GM23338 (cell line): ENCODE data around the gene PROZ. TPM values are rescaled to one million over a fixed set of nuclear protein-coding genes. Genes with fewer than 3 reads are reported as not detected.

ENCODE experiments used
- ATAC-seq: fragments of 200-7000 bp; cut with Tn5 transposase; 3 replicates; pipeline ENCODE4 v1.9.1; 2020
- DNase-seq: peaks from one replicate; pipeline ENCODE4 v3.0.0-alpha.2; 2015; ENCODE audit warnings: low spot score
- H2AFZ ChIP-seq: fragments of 200-600 bp; sonication (generic); 2 replicates; pipeline ENCODE4 v1.8.0; 2016; ENCODE audit warnings: antibody characterized with exemption, mild to moderate bottlenecking, moderate library complexity
- H3F3A ChIP-seq: fragments of 200-600 bp; sonication (generic); replicated peaks from 2 replicates; pipeline ENCODE4 v1.8.0; 2017; ENCODE audit warnings: antibody characterized with exemption, mixed run types, low read depth
- H3K27ac ChIP-seq: fragments of 200-600 bp; sonication (generic); 2 replicates; pipeline ENCODE4 v1.6.1; 2016; ENCODE audit warnings: low read depth
- H3K27me3 ChIP-seq: fragments of 200-600 bp; sonication (generic); 2 replicates; pipeline ENCODE4 v1.8.0; 2016; ENCODE audit warnings: mild to moderate bottlenecking, mixed run types, moderate library complexity; ENCODE audit not compliant: insufficient read depth
- H3K36me3 ChIP-seq: fragments of 200-600 bp; sonication (generic); 2 replicates; pipeline ENCODE4 v1.8.0; 2016; ENCODE audit warnings: mild to moderate bottlenecking; ENCODE audit not compliant: insufficient read depth
- H3K4me1 ChIP-seq: fragments of 200-600 bp; sonication (generic); 2 replicates; pipeline ENCODE4 v1.8.0; 2016; ENCODE audit warnings: mild to moderate bottlenecking, moderate library complexity; ENCODE audit not compliant: insufficient read depth
- H3K4me2 ChIP-seq: fragments of 200-600 bp; sonication (generic); 2 replicates; pipeline ENCODE4 v1.7.1; 2017; ENCODE audit warnings: mixed run types
- H3K4me3 ChIP-seq: fragments of 200-600 bp; sonication (generic); 2 replicates; pipeline ENCODE4 v1.6.1; 2016; ENCODE audit warnings: mixed run types
- H3K79me2 ChIP-seq: fragments of 200-600 bp; sonication (generic); replicated peaks from 2 replicates; pipeline ENCODE4 v1.8.0; 2017; ENCODE audit warnings: mild to moderate bottlenecking; ENCODE audit not compliant: insufficient read depth
- H3K9me2 ChIP-seq: fragments of 200-600 bp; sonication (generic); 2 replicates; pipeline ENCODE4 v1.8.0; 2017; ENCODE audit not compliant: insufficient read depth
- H4K20me1 ChIP-seq: fragments of 200-600 bp; sonication (generic); replicated peaks from 2 replicates; pipeline ENCODE4 v1.8.0; 2017; ENCODE audit warnings: mild to moderate bottlenecking; ENCODE audit not compliant: insufficient read depth
- H3K27ac Mint-ChIP-seq: 2 replicates; pipeline ENCODE4 v1.8.0; 2020; ENCODE audit warnings: inconsistent platforms, mild to moderate bottlenecking, moderate library complexity, mixed read lengths
- H3K27me3 Mint-ChIP-seq: 3 replicates; pipeline ENCODE4 v1.8.0; 2022; ENCODE audit warnings: low read depth, mild to moderate bottlenecking, moderate library complexity, mixed read lengths, inconsistent platforms; ENCODE audit not compliant: insufficient read depth, poor library complexity
- H3K36me3 Mint-ChIP-seq: 3 replicates; pipeline ENCODE4 v1.8.0; 2021; ENCODE audit warnings: low read depth, mild to moderate bottlenecking, inconsistent platforms, moderate library complexity, mixed read lengths
- H3K4me1 Mint-ChIP-seq: 3 replicates; pipeline ENCODE4 v1.8.0; 2020; ENCODE audit warnings: mild to moderate bottlenecking, inconsistent platforms, mixed read lengths
- H3K4me3 Mint-ChIP-seq: 3 replicates; pipeline ENCODE4 v1.8.0; 2021; ENCODE audit warnings: moderate library complexity, mild to moderate bottlenecking, inconsistent platforms, mixed read lengths
- H3K9me3 Mint-ChIP-seq: 3 replicates; pipeline ENCODE4 v1.8.0; 2020; ENCODE audit warnings: moderate library complexity, mild to moderate bottlenecking, inconsistent platforms, mixed read lengths
- EZH2phosphoT487 ChIP-seq: fragments of 200-600 bp; sonication (generic); IDR thresholded peaks from one replicate; pipeline ENCODE4 v1.8.1; 2018; ENCODE audit warnings: antibody characterized with exemption; ENCODE audit not compliant: unreplicated experiment
- NANOG ChIP-seq: IDR thresholded peaks from 2 replicates; pipeline ENCODE4 v1.6.1; 2016; ENCODE audit warnings: antibody characterized with exemption, borderline replicate concordance
- STAT1 ChIP-seq: IDR thresholded peaks from one replicate; pipeline ENCODE4 v1.6.1; 2016; ENCODE audit warnings: antibody characterized with exemption; ENCODE audit not compliant: unreplicated experiment
- polyA plus RNA-seq: library from polyadenylated mRNA; unstranded; fragments of >200 nt; fragmentation: Nextera tagmentation; extraction: Ambion mirVana; gene quantifications from 2 replicates; pipeline ENCODE4 v1.2.1, GENCODE V29; 2016
- total RNA-seq: library from RNA; depleted of rRNA; stranded (reverse); fragments of >200 nt; shearing (Covaris generic); gene quantifications from 2 replicates; pipeline ENCODE4 v1.2.3, GENCODE V29; 2014
- TF ChIP-seq, protein P1 (sequence below): IDR thresholded peaks from 2 replicates; pipeline ENCODE4 v1.6.1; 2016; ENCODE audit warnings: antibody characterized with exemption
- TF ChIP-seq, protein P2 (sequence below): fragments of 250-450 bp; sonication (Bioruptor Pico); IDR thresholded peaks from 2 replicates; pipeline ENCODE4 v1.5.0; 2020; ENCODE audit warnings: mild to moderate bottlenecking, moderate library complexity

PROZ gene
- total and polyA plus RNA-seq, 2 experiments from 2014 or later: 0.53 TPM; not detected in 1

GRCh38 chr13:113116206-113116800 lies 42.1 kb upstream of the PROZ start:
- DNase-seq: no peak

More at GRCh38 chr13:113116206-113116800, 42.1 kb upstream of the PROZ start:
- no peaks in the 10 kb centered on the region for H3K36me3 Mint-ChIP-seq
- peaks cover 8% of the 10 kb centered on the region for H3K27me3 Mint-ChIP-seq
- H3K79me2 ChIP-seq: no peaks in the 10 kb centered on the region
- H3K4me3 Mint-ChIP-seq: no peak overlapping the region
- no peak overlapping the region for H3K27ac ChIP-seq
- no peak overlapping the region for H3K27ac Mint-ChIP-seq
- no peaks in the 10 kb centered on the region for H3F3A ChIP-seq
- H3K9me2 ChIP-seq: no peaks in the 10 kb centered on the region
- H3K4me3 ChIP-seq: no peak overlapping the region
- H3K36me3 ChIP-seq: no peaks in the 10 kb centered on the region
- no peaks in the 10 kb centered on the region for H3K4me1 Mint-ChIP-seq
- no peak overlapping the region for H3K4me2 ChIP-seq
- no peaks in the 10 kb centered on the region for H3K4me1 ChIP-seq
- peaks cover 5% of the 10 kb centered on the region; the same call in 1 of the 2 replicates for H3K27me3 ChIP-seq
- no peak overlapping the region for H2AFZ ChIP-seq
- no peak for ATAC-seq
- peaks cover 3% of the 10 kb centered on the region; the same call in 1 of the 3 replicates for H3K9me3 Mint-ChIP-seq
- no peak for TF ChIP-seq NANOG
- no peak for TF ChIP-seq STAT1
- TF ChIP-seq, protein P1, sequence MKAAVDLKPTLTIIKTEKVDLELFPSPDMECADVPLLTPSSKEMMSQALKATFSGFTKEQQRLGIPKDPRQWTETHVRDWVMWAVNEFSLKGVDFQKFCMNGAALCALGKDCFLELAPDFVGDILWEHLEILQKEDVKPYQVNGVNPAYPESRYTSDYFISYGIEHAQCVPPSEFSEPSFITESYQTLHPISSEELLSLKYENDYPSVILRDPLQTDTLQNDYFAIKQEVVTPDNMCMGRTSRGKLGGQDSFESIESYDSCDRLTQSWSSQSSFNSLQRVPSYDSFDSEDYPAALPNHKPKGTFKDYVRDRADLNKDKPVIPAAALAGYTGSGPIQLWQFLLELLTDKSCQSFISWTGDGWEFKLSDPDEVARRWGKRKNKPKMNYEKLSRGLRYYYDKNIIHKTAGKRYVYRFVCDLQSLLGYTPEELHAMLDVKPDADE: no peak
- TF ChIP-seq EZH2phosphoT487: no peak
- TF ChIP-seq, protein P2, sequence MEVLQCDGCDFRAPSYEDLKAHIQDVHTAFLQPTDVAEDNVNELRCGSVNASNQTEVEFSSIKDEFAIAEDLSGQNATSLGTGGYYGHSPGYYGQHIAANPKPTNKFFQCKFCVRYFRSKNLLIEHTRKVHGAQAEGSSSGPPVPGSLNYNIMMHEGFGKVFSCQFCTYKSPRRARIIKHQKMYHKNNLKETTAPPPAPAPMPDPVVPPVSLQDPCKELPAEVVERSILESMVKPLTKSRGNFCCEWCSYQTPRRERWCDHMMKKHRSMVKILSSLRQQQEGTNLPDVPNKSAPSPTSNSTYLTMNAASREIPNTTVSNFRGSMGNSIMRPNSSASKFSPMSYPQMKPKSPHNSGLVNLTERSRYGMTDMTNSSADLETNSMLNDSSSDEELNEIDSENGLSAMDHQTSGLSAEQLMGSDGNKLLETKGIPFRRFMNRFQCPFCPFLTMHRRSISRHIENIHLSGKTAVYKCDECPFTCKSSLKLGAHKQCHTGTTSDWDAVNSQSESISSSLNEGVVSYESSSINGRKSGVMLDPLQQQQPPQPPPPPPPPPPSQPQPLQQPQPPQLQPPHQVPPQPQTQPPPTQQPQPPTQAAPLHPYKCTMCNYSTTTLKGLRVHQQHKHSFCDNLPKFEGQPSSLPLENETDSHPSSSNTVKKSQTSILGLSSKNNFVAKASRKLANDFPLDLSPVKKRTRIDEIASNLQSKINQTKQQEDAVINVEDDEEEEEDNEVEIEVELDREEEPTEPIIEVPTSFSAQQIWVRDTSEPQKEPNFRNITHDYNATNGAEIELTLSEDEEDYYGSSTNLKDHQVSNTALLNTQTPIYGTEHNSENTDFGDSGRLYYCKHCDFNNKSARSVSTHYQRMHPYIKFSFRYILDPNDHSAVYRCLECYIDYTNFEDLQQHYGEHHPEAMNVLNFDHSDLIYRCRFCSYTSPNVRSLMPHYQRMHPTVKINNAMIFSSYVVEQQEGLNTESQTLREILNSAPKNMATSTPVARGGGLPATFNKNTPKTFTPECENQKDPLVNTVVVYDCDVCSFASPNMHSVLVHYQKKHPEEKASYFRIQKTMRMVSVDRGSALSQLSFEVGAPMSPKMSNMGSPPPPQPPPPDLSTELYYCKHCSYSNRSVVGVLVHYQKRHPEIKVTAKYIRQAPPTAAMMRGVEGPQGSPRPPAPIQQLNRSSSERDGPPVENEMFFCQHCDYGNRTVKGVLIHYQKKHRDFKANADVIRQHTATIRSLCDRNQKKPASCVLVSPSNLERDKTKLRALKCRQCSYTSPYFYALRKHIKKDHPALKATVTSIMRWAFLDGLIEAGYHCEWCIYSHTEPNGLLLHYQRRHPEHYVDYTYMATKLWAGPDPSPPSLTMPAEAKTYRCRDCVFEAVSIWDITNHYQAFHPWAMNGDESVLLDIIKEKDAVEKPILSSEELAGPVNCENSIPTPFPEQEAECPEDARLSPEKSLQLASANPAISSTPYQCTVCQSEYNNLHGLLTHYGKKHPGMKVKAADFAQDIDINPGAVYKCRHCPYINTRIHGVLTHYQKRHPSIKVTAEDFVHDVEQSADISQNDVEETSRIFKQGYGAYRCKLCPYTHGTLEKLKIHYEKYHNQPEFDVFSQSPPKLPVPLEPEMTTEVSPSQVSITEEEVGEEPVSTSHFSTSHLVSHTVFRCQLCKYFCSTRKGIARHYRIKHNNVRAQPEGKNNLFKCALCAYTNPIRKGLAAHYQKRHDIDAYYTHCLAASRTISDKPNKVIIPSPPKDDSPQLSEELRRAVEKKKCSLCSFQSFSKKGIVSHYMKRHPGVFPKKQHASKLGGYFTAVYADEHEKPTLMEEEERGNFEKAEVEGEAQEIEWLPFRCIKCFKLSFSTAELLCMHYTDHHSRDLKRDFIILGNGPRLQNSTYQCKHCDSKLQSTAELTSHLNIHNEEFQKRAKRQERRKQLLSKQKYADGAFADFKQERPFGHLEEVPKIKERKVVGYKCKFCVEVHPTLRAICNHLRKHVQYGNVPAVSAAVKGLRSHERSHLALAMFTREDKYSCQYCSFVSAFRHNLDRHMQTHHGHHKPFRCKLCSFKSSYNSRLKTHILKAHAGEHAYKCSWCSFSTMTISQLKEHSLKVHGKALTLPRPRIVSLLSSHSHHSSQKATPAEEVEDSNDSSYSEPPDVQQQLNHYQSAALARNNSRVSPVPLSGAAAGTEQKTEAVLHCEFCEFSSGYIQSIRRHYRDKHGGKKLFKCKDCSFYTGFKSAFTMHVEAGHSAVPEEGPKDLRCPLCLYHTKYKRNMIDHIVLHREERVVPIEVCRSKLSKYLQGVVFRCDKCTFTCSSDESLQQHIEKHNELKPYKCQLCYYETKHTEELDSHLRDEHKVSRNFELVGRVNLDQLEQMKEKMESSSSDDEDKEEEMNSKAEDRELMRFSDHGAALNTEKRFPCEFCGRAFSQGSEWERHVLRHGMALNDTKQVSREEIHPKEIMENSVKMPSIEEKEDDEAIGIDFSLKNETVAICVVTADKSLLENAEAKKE (CRISPR knock-in tag): no peak
- H4K20me1 ChIP-seq: no peaks in the 10 kb centered on the region
